HepG2 (cell line): ENCODE data around the gene ANAPC1. TPM values are rescaled to one million over a fixed set of nuclear protein-coding genes. Genes with fewer than 3 reads are reported as not detected.

ENCODE experiments used
- CC2D1A ChIP-seq: sonication (generic); formaldehyde crosslinking; IDR thresholded peaks from 2 replicates; pipeline ENCODE4 v1.8.1; 2023; ENCODE audit warnings: mild to moderate bottlenecking, missing genetic modification reagents
- GTF3A ChIP-seq: sonication (generic); formaldehyde crosslinking; conservative IDR thresholded peaks from 2 replicates; pipeline ENCODE4 v1.4.0; 2020; ENCODE audit warnings: mild to moderate bottlenecking, missing genetic modification reagents
- HNRNPUL1 ChIP-seq: fragments of 200-400 bp; formaldehyde crosslinking; IDR thresholded peaks from 2 replicates; pipeline ENCODE4 v1.6.1; 2017; ENCODE audit warnings: low read depth, mild to moderate bottlenecking, low read length, moderate library complexity
- IKZF1 ChIP-seq: fragments of 450-650 bp; IDR thresholded peaks from 2 replicates; pipeline ENCODE4 v1.7.1; 2016
- MAZ ChIP-seq, 2 experiments: sonication (generic) in 1 of 2; formaldehyde crosslinking in 1 of 2; IDR thresholded peaks; 2 replicates each; pipeline versions ENCODE4 v1.5.0 to v1.6.1; 2012 to 2020; ENCODE audit warnings: low read depth in 2 of 2, mild to moderate bottlenecking in 2 of 2, borderline replicate concordance in 1 of 2, improper control_type of control experiment in 1 of 2, low read length in 1 of 2, missing genetic modification reagents in 1 of 2, moderate library complexity in 1 of 2
- MEF2D ChIP-seq: sonication (generic); formaldehyde crosslinking; IDR thresholded peaks from 2 replicates; pipeline ENCODE4 v1.5.1; 2020; ENCODE audit warnings: mild to moderate bottlenecking, missing genetic modification reagents
- NR2F1 ChIP-seq, 2 experiments: fragments of 450-650 bp in 1 of 2; formaldehyde crosslinking in 1 of 2; IDR thresholded peaks; 2 replicates each; pipeline versions ENCODE4 v1.5.0 to v1.6.1; 2016 to 2020; ENCODE audit warnings: mild to moderate bottlenecking in 1 of 2, missing compliant biosample characterization in 1 of 2, missing genetic modification reagents in 1 of 2, moderate library complexity in 1 of 2
- PHB2 ChIP-seq: fragments of 450-650 bp; IDR thresholded peaks from 2 replicates; pipeline ENCODE4 v1.6.1; 2018; ENCODE audit not compliant: partially characterized antibody
- PRMT3 ChIP-seq: sonication (generic); formaldehyde crosslinking; IDR thresholded peaks from 2 replicates; pipeline ENCODE4 v1.8.1; 2022; ENCODE audit warnings: low read depth, mild to moderate bottlenecking, moderate library complexity, missing genetic modification reagents, borderline replicate concordance
- SNAPC4 ChIP-seq: sonication (generic); formaldehyde crosslinking; IDR thresholded peaks from 2 replicates; pipeline ENCODE4 v1.4.0; 2020; ENCODE audit warnings: mild to moderate bottlenecking, missing genetic modification reagents
- ZBTB7A ChIP-seq: sonication (generic); formaldehyde crosslinking; IDR thresholded peaks from 2 replicates; pipeline ENCODE4 v1.8.0; 2022; ENCODE audit warnings: mild to moderate bottlenecking, missing genetic modification reagents
- ZNF432 ChIP-seq: sonication (generic); formaldehyde crosslinking; IDR thresholded peaks from 2 replicates; pipeline ENCODE4 v1.5.0; 2020; ENCODE audit warnings: missing genetic modification reagents, mild to moderate bottlenecking, borderline replicate concordance
- ZNF543 ChIP-seq: sonication (generic); formaldehyde crosslinking; IDR thresholded peaks from 2 replicates; pipeline ENCODE4 v1.4.0; 2020; ENCODE audit warnings: mild to moderate bottlenecking, missing genetic modification reagents
- ZNF790 ChIP-seq: sonication (generic); formaldehyde crosslinking; IDR thresholded peaks from 2 replicates; pipeline ENCODE4 v1.8.0; 2022; ENCODE audit warnings: missing genetic modification reagents, mild to moderate bottlenecking, borderline replicate concordance
- polyA plus RNA-seq, 8 experiments: library from polyadenylated mRNA; depleted of rRNA in 3 of 8; stranded (reverse) in 7 of 8; unstranded in 1 of 8; fragments of >200 nt; fragmentation: Illumina TruSeq in 4 of 8; extraction: Trizol in 4 of 8; gene quantifications; 2 replicates each; pipeline versions ENCODE4 v1.2.1 to v1.2.3, GENCODE V29; 2011 to 2016; ENCODE audit warnings: low read depth in 4 of 8, missing spikeins in 1 of 8, mixed read lengths in 1 of 8; ENCODE audit not compliant: insufficient read depth in 1 of 8
- total RNA-seq, 5 experiments: library from RNA; depleted of rRNA; stranded (reverse); fragments of >200 nt; fragmentation: Illumina TruSeq; extraction: Trizol; gene quantifications; 2 replicates each; pipeline ENCODE4 v1.2.3, GENCODE V29; 2016; ENCODE audit warnings: low read depth in 1 of 5
- TF ChIP-seq, protein P1 (sequence below): sonication (generic); formaldehyde crosslinking; IDR thresholded peaks from one replicate; pipeline ENCODE4 v1.5.1; 2020; ENCODE audit warnings: mild to moderate bottlenecking, missing genetic modification reagents; ENCODE audit errors: not compliant biosample characterization

Gene ANAPC1
- total and polyA plus RNA-seq, 2 of the 13 experiments (the other 11 are each of a cell fraction or from before 2014, with no cell fraction given), result 50.0 to 89.7 TPM

- TF ChIP-seq, protein P1, sequence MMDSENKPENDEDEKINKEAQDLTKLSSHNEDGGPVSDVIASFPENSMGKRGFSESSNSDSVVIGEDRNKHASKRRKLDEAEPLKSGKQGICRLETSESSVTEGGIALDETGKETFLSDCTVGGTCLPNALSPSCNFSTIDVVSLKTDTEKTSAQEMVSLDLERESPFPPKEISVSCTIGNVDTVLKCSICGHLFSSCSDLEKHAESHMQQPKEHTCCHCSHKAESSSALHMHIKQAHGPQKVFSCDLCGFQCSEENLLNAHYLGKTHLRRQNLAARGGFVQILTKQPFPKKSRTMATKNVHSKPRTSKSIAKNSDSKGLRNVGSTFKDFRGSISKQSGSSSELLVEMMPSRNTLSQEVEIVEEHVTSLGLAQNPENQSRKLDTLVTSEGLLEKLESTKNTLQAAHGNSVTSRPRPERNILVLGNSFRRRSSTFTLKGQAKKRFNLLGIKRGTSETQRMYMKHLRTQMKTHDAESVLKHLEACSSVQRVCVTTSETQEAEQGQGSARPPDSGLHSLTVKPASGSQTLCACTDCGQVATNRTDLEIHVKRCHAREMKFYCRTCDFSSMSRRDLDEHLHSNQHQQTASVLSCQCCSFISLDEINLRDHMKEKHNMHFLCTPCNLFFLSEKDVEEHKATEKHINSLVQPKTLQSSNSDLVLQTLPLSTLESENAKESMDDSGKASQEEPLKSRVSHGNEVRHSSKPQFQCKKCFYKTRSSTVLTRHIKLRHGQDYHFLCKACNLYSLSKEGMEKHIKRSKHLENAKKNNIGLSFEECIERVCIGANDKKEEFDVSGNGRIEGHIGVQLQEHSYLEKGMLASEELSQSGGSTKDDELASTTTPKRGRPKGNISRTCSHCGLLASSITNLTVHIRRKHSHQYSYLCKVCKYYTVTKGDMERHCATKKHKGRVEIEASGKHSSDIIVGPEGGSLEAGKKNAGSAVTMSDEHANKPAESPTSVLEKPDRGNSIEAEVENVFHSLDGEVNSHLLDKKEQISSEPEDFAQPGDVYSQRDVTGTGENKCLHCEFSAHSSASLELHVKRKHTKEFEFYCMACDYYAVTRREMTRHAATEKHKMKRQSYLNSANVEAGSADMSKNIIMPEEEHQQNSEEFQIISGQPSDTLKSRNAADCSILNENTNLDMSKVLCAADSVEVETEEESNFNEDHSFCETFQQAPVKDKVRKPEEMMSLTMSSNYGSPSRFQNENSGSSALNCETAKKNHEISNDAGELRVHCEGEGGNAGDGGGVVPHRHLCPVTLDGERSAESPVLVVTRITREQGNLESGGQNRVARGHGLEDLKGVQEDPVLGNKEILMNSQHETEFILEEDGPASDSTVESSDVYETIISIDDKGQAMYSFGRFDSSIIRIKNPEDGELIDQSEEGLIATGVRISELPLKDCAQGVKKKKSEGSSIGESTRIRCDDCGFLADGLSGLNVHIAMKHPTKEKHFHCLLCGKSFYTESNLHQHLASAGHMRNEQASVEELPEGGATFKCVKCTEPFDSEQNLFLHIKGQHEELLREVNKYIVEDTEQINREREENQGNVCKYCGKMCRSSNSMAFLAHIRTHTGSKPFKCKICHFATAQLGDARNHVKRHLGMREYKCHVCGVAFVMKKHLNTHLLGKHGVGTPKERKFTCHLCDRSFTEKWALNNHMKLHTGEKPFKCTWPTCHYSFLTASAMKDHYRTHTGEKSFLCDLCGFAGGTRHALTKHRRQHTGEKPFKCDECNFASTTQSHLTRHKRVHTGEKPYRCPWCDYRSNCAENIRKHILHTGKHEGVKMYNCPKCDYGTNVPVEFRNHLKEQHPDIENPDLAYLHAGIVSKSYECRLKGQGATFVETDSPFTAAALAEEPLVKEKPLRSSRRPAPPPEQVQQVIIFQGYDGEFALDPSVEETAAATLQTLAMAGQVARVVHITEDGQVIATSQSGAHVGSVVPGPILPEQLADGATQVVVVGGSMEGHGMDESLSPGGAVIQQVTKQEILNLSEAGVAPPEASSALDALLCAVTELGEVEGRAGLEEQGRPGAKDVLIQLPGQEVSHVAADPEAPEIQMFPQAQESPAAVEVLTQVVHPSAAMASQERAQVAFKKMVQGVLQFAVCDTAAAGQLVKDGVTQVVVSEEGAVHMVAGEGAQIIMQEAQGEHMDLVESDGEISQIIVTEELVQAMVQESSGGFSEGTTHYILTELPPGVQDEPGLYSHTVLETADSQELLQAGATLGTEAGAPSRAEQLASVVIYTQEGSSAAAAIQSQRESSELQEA, result no peak
- TF ChIP-seq MAZ (IDR thresholded peaks at IDR 0.05; ENCODE audit: borderline replicate concordance, low read depth, low read length), result peak; percentile 94; the same call in 1 of the 2 replicates
- peak; percentile 85 for TF ChIP-seq MAZ (CRISPR knock-in tag; IDR thresholded peaks at IDR 0.05; ENCODE audit: low read depth)
- TF ChIP-seq MEF2D (CRISPR knock-in tag), result no peak
- peak; percentile 22; the same call in 1 of the 2 replicates for TF ChIP-seq ZNF543 (CRISPR knock-in tag)
- no peak for TF ChIP-seq ZNF432
- TF ChIP-seq IKZF1, result no peak
- no peak for TF ChIP-seq CC2D1A (CRISPR knock-in tag)
- no peak for TF ChIP-seq PHB2
- TF ChIP-seq ZBTB7A (CRISPR knock-in tag), result peak; percentile 99
- TF ChIP-seq GTF3A (CRISPR knock-in tag), result no peak
- no peak for TF ChIP-seq HNRNPUL1
- TF ChIP-seq NR2F1 (CRISPR knock-in tag; IDR thresholded peaks at IDR 0.05), result peak; percentile 47 to 84; a peak in 3 of 4 replicates
- no peak for TF ChIP-seq SNAPC4
- no peak for TF ChIP-seq PRMT3
- no peak; the same call in 1 of the 2 replicates for TF ChIP-seq ZNF790 (CRISPR knock-in tag)
Observed at GRCh38 chr2:111897924-111898702, 14.1 kb upstream of the ANAPC1 start, which contains the start of gene MERTK (continued).
